Astrocyte of the hippocampus (primary cell): ENCODE data around the gene TFDP2.
A peak's percentile ranks its signal among the peaks of the same experiment; 100 is the strongest.

ENCODE experiments used
- DNase-seq: peaks from one replicate; pipeline ENCODE4 v3.0.0; 2011; ENCODE audit warnings: low read depth, low spot score

TFDP2 gene

GRCh38 chr3:141965471-141965870 lies 183.9 kb downstream of the TFDP2 start:
- DNase-seq: no peak

GRCh38 chr3:141963301-141963700 lies 186.0 kb downstream of the TFDP2 start:
- DNase-seq: no peak

GRCh38 chr3:141960731-141961130 lies 188.6 kb downstream of the TFDP2 start:
- peak; percentile 77 for DNase-seq

- DNase-seq: peak; percentile 79
These were observed 189.5 kb downstream of the TFDP2 start for GRCh38 chr3:141959589-141960554.

GRCh38 chr3:141955175-141955574 lies 194.2 kb downstream of the TFDP2 start:
- DNase-seq: peak; percentile 88

- DNase-seq: no peak
These were observed 196.7 kb downstream of the TFDP2 start for GRCh38 chr3:141952611-141953010.

GRCh38 chr3:141950572-141951493 lies 198.5 kb downstream of the TFDP2 start:
- DNase-seq: no peak

GRCh38 chr3:141949972-141950371 lies 199.4 kb downstream of the TFDP2 start:
- DNase-seq: no peak

GRCh38 chr3:141949399-141949798 lies 199.9 kb downstream of the TFDP2 start:
- DNase-seq: no peak

GRCh38 chr3:141945726-141946485 lies 203.4 kb downstream of the TFDP2 start:
- no peak for DNase-seq

- no peak for DNase-seq
These were observed 207.3 kb downstream of the TFDP2 start for GRCh38 chr3:141942006-141942405.

GRCh38 chr3:141941093-141941492 lies 208.3 kb downstream of the TFDP2 start:
- DNase-seq: no peak

- peak; percentile 82 for DNase-seq
These were observed 209.1 kb downstream of the TFDP2 start for GRCh38 chr3:141940194-141940776.

GRCh38 chr3:141939759-141940158 lies 209.6 kb downstream of the TFDP2 start:
- no peak for DNase-seq

- no peak for DNase-seq
These were observed 211.3 kb downstream of the TFDP2 start for GRCh38 chr3:141938011-141938500.

GRCh38 chr3:141934354-141934753 lies 215.0 kb downstream of the TFDP2 start:
- no peak for DNase-seq

- no peak for DNase-seq
These were observed 215.7 kb downstream of the TFDP2 start for GRCh38 chr3:141933421-141934300.

GRCh38 chr3:141930801-141931200 lies 218.5 kb downstream of the TFDP2 start:
- DNase-seq: no peak

GRCh38 chr3:141929341-141929995 lies 219.9 kb downstream of the TFDP2 start:
- no peak for DNase-seq
